Ascending aorta (tissue), 2 donors: ENCODE results near the gene ABCA1. TPM values are rescaled to one million over a fixed set of nuclear protein-coding genes. Genes with fewer than 3 reads are reported as not detected.

Experiments used
- DNase-seq, 2 donors: peaks; one replicate each; pipeline ENCODE4 v3.0.0-alpha.2; 2019; ENCODE audit warnings: low spot score in 2 of 2
- H3K27ac ChIP-seq, 2 donors: fragments of 200-600 bp; sonication (generic); one replicate each; pipeline ENCODE4 v1.5.1; 2016 to 2017; ENCODE audit warnings: mild to moderate bottlenecking in 1 of 2
- H3K27me3 ChIP-seq: fragments of 200-600 bp; sonication (generic); one replicate; pipeline ENCODE4 v1.5.1; 2017
- H3K36me3 ChIP-seq, 2 donors: fragments of 200-600 bp; sonication (generic); one replicate each; pipeline ENCODE4 v1.5.1; 2016
- H3K4me1 ChIP-seq, 2 donors: fragments of 200-600 bp; sonication (generic); one replicate each; pipeline ENCODE4 v1.5.1; 2016 to 2017; ENCODE audit warnings: mild to moderate bottlenecking in 1 of 2
- H3K4me3 ChIP-seq, 2 donors: fragments of 200-600 bp; sonication (generic); one replicate each; pipeline ENCODE4 v1.5.1; 2016 to 2017; ENCODE audit warnings: mild to moderate bottlenecking in 1 of 2
- H3K9me3 ChIP-seq, 2 donors: fragments of 200-600 bp; sonication (generic); one replicate each; pipeline ENCODE4 v1.5.1; 2016
- intact Hi-C: fragments of 100-400 bp; cut with DNase I; formaldehyde crosslinking; loops from one replicate; pipeline ENCODE4 v1.15.1; 2023
- total RNA-seq: library from RNA; depleted of rRNA; stranded (reverse); fragments of >200 nt; gene quantifications from one replicate; pipeline ENCODE4 v1.1.0, GENCODE V29; 2016
- TF ChIP-seq, protein P1 (sequence below), 3 experiments: fragments of 200-600 bp in 2 of 3; fragments of 450-650 bp in 1 of 3; sonication (generic) in 2 of 3; IDR thresholded peaks; one replicate each; pipeline ENCODE4 v1.5.1; 2016 to 2019; ENCODE audit warnings: antibody characterized with exemption in 3 of 3, mild to moderate bottlenecking in 1 of 3, moderate library complexity in 1 of 3

ABCA1 gene
- total RNA-seq, 1 donor from 2014 or later, result 14.0 TPM

DNA sequence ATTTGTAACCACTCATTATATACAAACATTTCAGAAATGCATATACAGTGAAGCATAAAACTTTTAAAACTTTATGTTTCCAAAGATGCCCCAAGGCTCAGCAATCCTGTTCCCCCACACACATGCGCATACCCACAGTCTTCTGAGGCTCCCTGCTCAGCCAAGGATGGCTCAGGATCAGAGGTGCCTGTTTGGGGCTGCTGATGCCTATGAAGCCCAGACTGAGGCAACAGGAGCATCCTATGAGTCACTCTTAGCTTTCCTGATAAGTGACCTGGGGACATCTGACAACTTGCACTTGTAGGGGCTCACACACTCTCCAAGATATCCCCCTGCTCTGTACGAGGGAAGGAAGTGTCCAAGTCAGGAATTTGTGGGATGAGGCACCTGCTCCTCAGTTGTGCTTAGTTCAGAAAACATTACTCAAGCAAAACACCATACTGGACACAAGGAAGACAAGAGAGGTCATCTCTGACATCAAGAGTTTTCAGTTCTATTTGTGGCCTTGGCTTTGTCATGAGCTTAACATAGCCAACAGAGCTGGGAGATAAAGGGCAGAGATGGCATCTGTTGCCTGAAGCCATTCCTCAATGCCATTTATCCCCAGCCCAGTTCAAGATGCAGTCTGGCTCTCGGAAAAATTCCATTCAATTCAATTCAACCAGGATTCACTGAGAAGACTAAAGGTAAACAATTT, 101.7 kb downstream of the ABCA1 start:
- H3K36me3 ChIP-seq, result peaks cover 88 to 98% of the 10 kb centered on the region in 2 donors
- no peak overlapping the region for H3K27ac ChIP-seq
- no peaks in the 10 kb centered on the region for H3K4me1 ChIP-seq

GRCh38 chr9:104820336-104820735, 107.6 kb downstream of the ABCA1 start:
- Histone ChIP-seq H3K36me3 (peaks cover 95 to 99% of the 10 kb centered on the region in 2 donors), H3K27ac (no peak overlapping the region)
- no peak for DNase-seq

More for the DNA sequence above, 101.7 kb downstream of the ABCA1 start:
- no peak for DNase-seq
- no peaks in the 10 kb centered on the region for H3K27me3 ChIP-seq
- TF ChIP-seq, protein P1, sequence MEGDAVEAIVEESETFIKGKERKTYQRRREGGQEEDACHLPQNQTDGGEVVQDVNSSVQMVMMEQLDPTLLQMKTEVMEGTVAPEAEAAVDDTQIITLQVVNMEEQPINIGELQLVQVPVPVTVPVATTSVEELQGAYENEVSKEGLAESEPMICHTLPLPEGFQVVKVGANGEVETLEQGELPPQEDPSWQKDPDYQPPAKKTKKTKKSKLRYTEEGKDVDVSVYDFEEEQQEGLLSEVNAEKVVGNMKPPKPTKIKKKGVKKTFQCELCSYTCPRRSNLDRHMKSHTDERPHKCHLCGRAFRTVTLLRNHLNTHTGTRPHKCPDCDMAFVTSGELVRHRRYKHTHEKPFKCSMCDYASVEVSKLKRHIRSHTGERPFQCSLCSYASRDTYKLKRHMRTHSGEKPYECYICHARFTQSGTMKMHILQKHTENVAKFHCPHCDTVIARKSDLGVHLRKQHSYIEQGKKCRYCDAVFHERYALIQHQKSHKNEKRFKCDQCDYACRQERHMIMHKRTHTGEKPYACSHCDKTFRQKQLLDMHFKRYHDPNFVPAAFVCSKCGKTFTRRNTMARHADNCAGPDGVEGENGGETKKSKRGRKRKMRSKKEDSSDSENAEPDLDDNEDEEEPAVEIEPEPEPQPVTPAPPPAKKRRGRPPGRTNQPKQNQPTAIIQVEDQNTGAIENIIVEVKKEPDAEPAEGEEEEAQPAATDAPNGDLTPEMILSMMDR (IDR thresholded peaks at IDR 0.05), result no peak
- no peaks in the 10 kb centered on the region for H3K9me3 ChIP-seq
- H3K4me3 ChIP-seq, result no peak overlapping the region
- intact Hi-C loops, result no loop called here

GRCh38 chr9:104819033-104819432, 108.9 kb downstream of the ABCA1 start:
- TF ChIP-seq, protein P1 (IDR thresholded peaks at IDR 0.05), result no peak
- DNase-seq, result no peak
- Histone ChIP-seq H3K27me3 (no peaks in the 10 kb centered on the region), H3K9me3 (no peaks in the 10 kb centered on the region), H3K36me3 (peaks cover 87 to 99% of the 10 kb centered on the region in 2 donors), H3K4me1 (no peaks in the 10 kb centered on the region), H3K27ac (no peak overlapping the region), H3K4me3 (no peak overlapping the region)
- intact Hi-C loops, result no loop called here

More at GRCh38 chr9:104820336-104820735, 107.6 kb downstream of the ABCA1 start:
- H3K4me1 ChIP-seq, result no peaks in the 10 kb centered on the region
- intact Hi-C loops, result no loop called here
- H3K4me3 ChIP-seq, result no peak overlapping the region
- no peaks in the 10 kb centered on the region for H3K27me3 ChIP-seq
- TF ChIP-seq, protein P1 (IDR thresholded peaks at IDR 0.05), result no peak
- H3K9me3 ChIP-seq, result no peaks in the 10 kb centered on the region

DNA sequence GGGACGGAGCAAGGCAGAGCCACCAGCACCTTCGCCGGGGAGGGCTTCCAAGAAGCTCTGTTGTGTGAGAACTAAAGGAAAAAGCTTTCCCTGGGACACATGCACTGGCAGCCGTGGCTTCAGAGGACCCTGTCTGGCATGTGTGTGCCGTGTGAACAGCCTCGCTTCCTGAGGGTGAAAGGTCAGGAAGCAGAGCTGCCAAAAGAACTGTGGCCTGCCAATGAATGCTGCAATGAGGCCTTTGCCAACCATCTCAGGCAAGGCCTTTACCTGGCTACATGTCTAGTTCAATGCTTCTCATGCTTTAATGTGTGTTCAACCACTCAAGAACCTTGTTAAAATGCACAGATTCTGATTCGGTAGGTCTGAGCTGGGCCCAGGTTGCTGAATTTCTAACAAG, 110.5 kb downstream of the ABCA1 start:
- peaks cover 82 to 97% of the 10 kb centered on the region in 2 donors for H3K36me3 ChIP-seq

GRCh38 chr9:104815851-104816565, 111.9 kb downstream of the ABCA1 start:
- no peak overlapping the region for H3K27ac ChIP-seq
- H3K4me1 ChIP-seq, result no peaks in the 10 kb centered on the region
- H3K27me3 ChIP-seq, result no peaks in the 10 kb centered on the region
- intact Hi-C loops, result no loop called here
- TF ChIP-seq, protein P1 (IDR thresholded peaks at IDR 0.05), result no peak
- H3K9me3 ChIP-seq, result no peaks in the 10 kb centered on the region
- no peak for DNase-seq
- peaks cover 72 to 87% of the 10 kb centered on the region in 2 donors for H3K36me3 ChIP-seq
- no peak overlapping the region for H3K4me3 ChIP-seq

More for the DNA sequence above, 110.5 kb downstream of the ABCA1 start:
- Histone ChIP-seq H3K4me1 (no peaks in the 10 kb centered on the region), H3K4me3 (no peak overlapping the region), H3K9me3 (no peaks in the 10 kb centered on the region), H3K27me3 (no peaks in the 10 kb centered on the region), H3K27ac (no peak overlapping the region)
- intact Hi-C loops, result no loop called here
- no peak for DNase-seq
- TF ChIP-seq, protein P1 (IDR thresholded peaks at IDR 0.05), result no peak
